Hematopoietic multipotent progenitor cell treated with erythropoietin and hydrocortisone succinate and interleukin-3 and kit ligand, for 4 days (in vitro differentiated cells): Measurements from ENCODE around the gene BTBD18.
"Not testable (repeated sequence)": the region's sequence is repeated elsewhere in the genome, so short reads cannot be mapped to it uniquely, and the experiment has no call there.

Experiments used
- DNase-seq: peaks from one replicate; pipeline ENCODE4 v3.0.0-alpha.2; 2015

BTBD18 gene

GRCh38 chr11:57727185-57727584 lies 24.4 kb downstream of the BTBD18 start:
- DNase-seq, result no peak

DNA sequence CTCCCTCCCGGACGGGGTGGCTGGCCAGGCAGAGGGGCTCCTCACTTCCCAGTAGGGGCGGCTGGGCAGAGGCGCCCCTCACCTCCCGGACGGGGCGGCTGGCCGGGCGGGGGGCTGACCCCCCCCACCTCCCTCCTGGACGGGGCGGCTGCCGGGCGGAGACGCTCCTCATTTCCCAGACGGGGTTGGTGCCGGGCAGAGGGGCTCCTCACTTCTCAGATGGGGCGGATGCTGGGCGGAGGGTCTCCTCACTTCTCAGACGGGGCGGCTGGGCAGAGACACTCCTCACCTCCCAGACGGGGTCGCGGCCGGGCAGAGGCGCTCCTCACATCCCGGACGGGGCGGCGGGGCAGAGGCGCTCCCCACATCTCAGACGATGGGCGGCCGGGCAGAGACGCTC lies 34.9 kb downstream of the BTBD18 start:
- not testable (repeated sequence) for DNase-seq

DNA sequence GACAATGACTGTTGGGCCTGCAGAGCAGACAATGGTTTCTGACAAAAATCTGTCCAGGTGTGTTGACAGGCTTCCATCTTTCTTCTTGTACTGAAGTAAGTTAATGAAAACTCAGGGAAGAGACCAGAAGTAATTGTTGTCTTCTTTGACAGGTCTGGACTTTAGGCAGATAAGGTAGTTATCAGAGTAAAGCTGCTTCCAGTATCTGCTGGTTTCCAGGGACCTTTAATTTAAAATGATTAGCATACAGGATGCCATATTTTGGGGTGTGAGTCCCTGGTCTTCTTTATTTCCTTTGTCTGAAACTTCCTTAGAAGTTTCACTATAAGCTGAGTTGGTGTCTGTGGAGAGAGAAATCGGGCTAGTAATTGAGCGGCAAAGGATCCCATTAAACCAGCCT lies 37.8 kb downstream of the BTBD18 start:
- DNase-seq, result peak; percentile 18

- peak; percentile 99 for DNase-seq
These were observed 39.1 kb downstream of the BTBD18 start, which contains the start of gene TMX2 for GRCh38 chr11:57712256-57713150. TMX2 (plus strand) TSS chr11:57712593; CDS start chr11:57712619, 26 bp downstream.

- DNase-seq, result peak; percentile 90
These were observed 40.0 kb downstream of the BTBD18 start, which contains the start of gene MED19 for GRCh38 chr11:57711414-57712255. MED19 (minus strand) TSS chr11:57712215; CDS start chr11:57712179, 36 bp downstream.

GRCh38 chr11:57709802-57710367 lies 41.7 kb downstream of the BTBD18 start:
- DNase-seq, result no peak

GRCh38 chr11:57705432-57705831 lies 46.2 kb downstream of the BTBD18 start:
- not testable (repeated sequence) for DNase-seq

DNA sequence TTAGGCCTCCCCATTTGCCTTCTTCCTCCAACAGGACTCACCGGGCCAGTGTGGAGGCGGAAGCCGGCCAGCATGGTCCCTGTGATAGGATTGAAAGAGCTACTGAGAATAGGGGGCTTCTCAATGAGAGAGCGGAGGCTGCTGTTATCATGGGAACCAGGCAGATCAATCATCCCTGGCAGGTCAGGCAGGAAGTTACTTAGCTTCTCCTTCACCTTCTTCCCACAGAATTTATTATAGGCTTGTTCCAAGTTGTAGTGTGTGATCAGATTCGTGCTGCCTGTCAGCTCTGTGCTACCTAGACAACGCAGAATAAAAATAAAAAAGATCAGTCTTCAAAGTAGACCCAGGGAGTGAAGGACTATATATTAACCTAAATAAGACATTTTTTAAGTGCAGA lies 46.7 kb downstream of the BTBD18 start:
- DNase-seq, result no peak

- DNase-seq, result no peak
These were observed 48.3 kb downstream of the BTBD18 start for GRCh38 chr11:57703341-57703740.

DNA sequence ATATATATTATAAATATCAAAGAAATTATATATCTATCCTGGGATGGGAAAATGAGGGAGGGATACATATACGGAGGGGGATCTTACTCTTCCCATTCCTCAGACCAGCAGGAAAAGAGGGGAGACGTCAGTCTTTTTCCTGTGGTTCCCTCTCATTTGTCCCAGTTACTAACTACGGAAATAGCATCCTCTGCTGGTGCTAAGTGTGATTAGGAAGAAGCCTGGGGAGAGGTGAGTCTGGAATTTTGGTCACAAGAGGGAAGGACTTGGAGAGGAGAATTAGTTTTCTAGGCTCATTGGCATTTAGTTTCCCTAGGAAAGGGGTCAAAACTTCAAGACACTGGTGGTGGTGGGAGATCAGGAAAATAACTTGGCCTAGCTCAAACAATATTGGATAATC lies 51.2 kb downstream of the BTBD18 start:
- no peak for DNase-seq

- DNase-seq, result no peak
These were observed 51.8 kb downstream of the BTBD18 start for GRCh38 chr11:57699813-57700212.

- no peak for DNase-seq
These were observed 52.7 kb downstream of the BTBD18 start for GRCh38 chr11:57698843-57699365.
